Panc1 (cell line): Measurements from ENCODE around the gene NEURL3. TPM values are rescaled to one million over a fixed set of nuclear protein-coding genes. Genes with fewer than 3 reads are reported as not detected.

Experiments
- ATAC-seq: fragments of 200-7000 bp; cut with Tn5 transposase; 2 replicates; pipeline ENCODE4 v1.9.1; 2020; ENCODE audit warnings: mild to moderate bottlenecking, moderate library complexity
- BruUV-seq: library from RNA; stranded (reverse); fragments of 400-500 nt; replicated peaks from 2 replicates; lab custom pipeline; 2021; lab: Mats Ljungman, UMichigan
- CTCF ChIA-PET: fragments of 300-600 bp; sonication (Branson Sonifier 250); formaldehyde crosslinking; loops from one replicate; lab custom pipeline; 2022; ENCODE audit warnings: antibody characterized with exemption; lab: Charles Lee
- POLR2A ChIA-PET: fragments of 300-600 bp; sonication (Branson Sonifier 250); formaldehyde crosslinking; loops from one replicate; lab custom pipeline; 2022; ENCODE audit warnings: antibody characterized with exemption; lab: Charles Lee
- DNase-seq: peaks from one replicate; pipeline ENCODE4 v3.0.0-alpha.2; 2010; ENCODE audit warnings: low read depth, low spot score
- H3K27ac ChIP-seq: 2 replicates; pipeline ENCODE4 v1.5.1; 2011; ENCODE audit warnings: mild to moderate bottlenecking, low read length, inconsistent platforms
- H3K27me3 ChIP-seq: fragments of 200-500 bp; sonication (Bioruptor generic); 2 replicates; pipeline ENCODE4 v1.6.0; 2014; ENCODE audit warnings: low read length, inconsistent platforms; ENCODE audit not compliant: control insufficient read depth, insufficient read depth
- H3K36me3 ChIP-seq: fragments of 200-500 bp; sonication (Bioruptor generic); 2 replicates; pipeline ENCODE4 v1.5.1; 2014; ENCODE audit warnings: inconsistent platforms, mild to moderate bottlenecking, low read length, moderate library complexity; ENCODE audit not compliant: control insufficient read depth, insufficient read depth
- H3K4me1 ChIP-seq: 2 replicates; pipeline ENCODE4 v1.5.1; 2011; ENCODE audit warnings: inconsistent platforms, mild to moderate bottlenecking, low read length, moderate library complexity; ENCODE audit not compliant: control insufficient read depth, insufficient read depth
- H3K4me3 ChIP-seq, 2 experiments: 2 replicates each; pipeline ENCODE4 v1.5.1; 2011 to 2012; ENCODE audit warnings: low read depth in 2 of 2, low read length in 2 of 2, mild to moderate bottlenecking in 2 of 2, inconsistent platforms in 1 of 2, moderate library complexity in 1 of 2
- H3K9me3 ChIP-seq: fragments of 200-500 bp; sonication (Bioruptor generic); 2 replicates; pipeline ENCODE4 v1.5.1; 2014; ENCODE audit warnings: low read depth, mild to moderate bottlenecking, inconsistent platforms, low read length, moderate library complexity; ENCODE audit not compliant: control insufficient read depth, insufficient read depth
- POLR2AphosphoS5 ChIP-seq: IDR thresholded peaks from 2 replicates; pipeline ENCODE4 v1.6.1; 2012; ENCODE audit warnings: mild to moderate bottlenecking, low read depth, low read length, moderate library complexity
- SIN3A ChIP-seq: IDR thresholded peaks from 2 replicates; pipeline ENCODE4 v1.6.1; 2012; ENCODE audit warnings: low read depth, mild to moderate bottlenecking, low read length, moderate library complexity, borderline replicate concordance; ENCODE audit not compliant: insufficient read depth
- TCF7L2 ChIP-seq: IDR thresholded peaks from 2 replicates; pipeline ENCODE4 v1.6.1; 2011; ENCODE audit warnings: mild to moderate bottlenecking, low read depth, low read length, inconsistent platforms
- in situ Hi-C: cut with HindIII; loops from 2 replicates; pipeline ENCODE4 v1.10.0; 2016; ENCODE audit warnings: low sequenced_read_pairs, low pct_unique_long_range_greater_than_20kb
- intact Hi-C: fragments of 100-400 bp; cut with micrococcal nuclease; formaldehyde crosslinking; loops from one replicate; pipeline ENCODE4 v1.10.0; 2022; ENCODE audit not compliant: unreplicated experiment
- total RNA-seq: library from RNA; stranded (reverse); gene quantifications from one replicate; pipeline ENCODE4 v1.2.1, GENCODE V29; 2021; ENCODE audit not compliant: unreplicated experiment
- TF ChIP-seq, protein P1 (sequence below): fragments of 450-650 bp; IDR thresholded peaks from 2 replicates; pipeline ENCODE4 v1.5.1; 2017; ENCODE audit warnings: mild to moderate bottlenecking
- TF ChIP-seq, protein P2 (sequence below), 2 experiments: IDR thresholded peaks; 2 replicates each; pipeline ENCODE4 v1.6.1; 2011 to 2012; ENCODE audit warnings: low read depth in 2 of 2, control low read depth in 1 of 2, low read length in 1 of 2, mild to moderate bottlenecking in 1 of 2, moderate library complexity in 1 of 2; ENCODE audit not compliant: insufficient read depth in 1 of 2

The NEURL3 gene
- total RNA-seq, 1 experiment from 2014 or later: 1.2 TPM

GRCh38 chr2:96547731-96548171 is 42.6 kb upstream of the NEURL3 start:
- in situ Hi-C loops: no loop called here
- no peaks in the 10 kb centered on the region for H3K27me3 ChIP-seq
- no peaks in the 10 kb centered on the region; the same call in 1 of the 2 replicates for H3K4me1 ChIP-seq
- TF ChIP-seq, protein P1, sequence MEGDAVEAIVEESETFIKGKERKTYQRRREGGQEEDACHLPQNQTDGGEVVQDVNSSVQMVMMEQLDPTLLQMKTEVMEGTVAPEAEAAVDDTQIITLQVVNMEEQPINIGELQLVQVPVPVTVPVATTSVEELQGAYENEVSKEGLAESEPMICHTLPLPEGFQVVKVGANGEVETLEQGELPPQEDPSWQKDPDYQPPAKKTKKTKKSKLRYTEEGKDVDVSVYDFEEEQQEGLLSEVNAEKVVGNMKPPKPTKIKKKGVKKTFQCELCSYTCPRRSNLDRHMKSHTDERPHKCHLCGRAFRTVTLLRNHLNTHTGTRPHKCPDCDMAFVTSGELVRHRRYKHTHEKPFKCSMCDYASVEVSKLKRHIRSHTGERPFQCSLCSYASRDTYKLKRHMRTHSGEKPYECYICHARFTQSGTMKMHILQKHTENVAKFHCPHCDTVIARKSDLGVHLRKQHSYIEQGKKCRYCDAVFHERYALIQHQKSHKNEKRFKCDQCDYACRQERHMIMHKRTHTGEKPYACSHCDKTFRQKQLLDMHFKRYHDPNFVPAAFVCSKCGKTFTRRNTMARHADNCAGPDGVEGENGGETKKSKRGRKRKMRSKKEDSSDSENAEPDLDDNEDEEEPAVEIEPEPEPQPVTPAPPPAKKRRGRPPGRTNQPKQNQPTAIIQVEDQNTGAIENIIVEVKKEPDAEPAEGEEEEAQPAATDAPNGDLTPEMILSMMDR: no peak
- TF ChIP-seq TCF7L2 (no peak), SIN3A (no peak), POLR2AphosphoS5 (no peak)
- TF ChIP-seq, protein P2, sequence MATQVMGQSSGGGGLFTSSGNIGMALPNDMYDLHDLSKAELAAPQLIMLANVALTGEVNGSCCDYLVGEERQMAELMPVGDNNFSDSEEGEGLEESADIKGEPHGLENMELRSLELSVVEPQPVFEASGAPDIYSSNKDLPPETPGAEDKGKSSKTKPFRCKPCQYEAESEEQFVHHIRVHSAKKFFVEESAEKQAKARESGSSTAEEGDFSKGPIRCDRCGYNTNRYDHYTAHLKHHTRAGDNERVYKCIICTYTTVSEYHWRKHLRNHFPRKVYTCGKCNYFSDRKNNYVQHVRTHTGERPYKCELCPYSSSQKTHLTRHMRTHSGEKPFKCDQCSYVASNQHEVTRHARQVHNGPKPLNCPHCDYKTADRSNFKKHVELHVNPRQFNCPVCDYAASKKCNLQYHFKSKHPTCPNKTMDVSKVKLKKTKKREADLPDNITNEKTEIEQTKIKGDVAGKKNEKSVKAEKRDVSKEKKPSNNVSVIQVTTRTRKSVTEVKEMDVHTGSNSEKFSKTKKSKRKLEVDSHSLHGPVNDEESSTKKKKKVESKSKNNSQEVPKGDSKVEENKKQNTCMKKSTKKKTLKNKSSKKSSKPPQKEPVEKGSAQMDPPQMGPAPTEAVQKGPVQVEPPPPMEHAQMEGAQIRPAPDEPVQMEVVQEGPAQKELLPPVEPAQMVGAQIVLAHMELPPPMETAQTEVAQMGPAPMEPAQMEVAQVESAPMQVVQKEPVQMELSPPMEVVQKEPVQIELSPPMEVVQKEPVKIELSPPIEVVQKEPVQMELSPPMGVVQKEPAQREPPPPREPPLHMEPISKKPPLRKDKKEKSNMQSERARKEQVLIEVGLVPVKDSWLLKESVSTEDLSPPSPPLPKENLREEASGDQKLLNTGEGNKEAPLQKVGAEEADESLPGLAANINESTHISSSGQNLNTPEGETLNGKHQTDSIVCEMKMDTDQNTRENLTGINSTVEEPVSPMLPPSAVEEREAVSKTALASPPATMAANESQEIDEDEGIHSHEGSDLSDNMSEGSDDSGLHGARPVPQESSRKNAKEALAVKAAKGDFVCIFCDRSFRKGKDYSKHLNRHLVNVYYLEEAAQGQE (IDR thresholded peaks at IDR 0.05; ENCODE audit: insufficient read depth in 1 of 2, low read depth in 2 of 2, low read length in 1 of 2): no peak
- H3K36me3 ChIP-seq: no peaks in the 10 kb centered on the region
- H3K4me3 ChIP-seq: no peak overlapping the region
- CTCF ChIA-PET: interaction anchor here (0.6 to 0.9 kb wide), 2 partner anchors 9 to 38 kb away, joined by 3 to 4 read pairs; no protein-coding TSS in a partner anchor
- ATAC-seq (no peak), DNase-seq (no peak)
- intact Hi-C loops: no loop called here
- no peaks in the 10 kb centered on the region for H3K9me3 ChIP-seq
- POLR2A ChIA-PET: no interaction called here
- BruUV-seq: no TSS peak
- no peak overlapping the region for H3K27ac ChIP-seq

DNA sequence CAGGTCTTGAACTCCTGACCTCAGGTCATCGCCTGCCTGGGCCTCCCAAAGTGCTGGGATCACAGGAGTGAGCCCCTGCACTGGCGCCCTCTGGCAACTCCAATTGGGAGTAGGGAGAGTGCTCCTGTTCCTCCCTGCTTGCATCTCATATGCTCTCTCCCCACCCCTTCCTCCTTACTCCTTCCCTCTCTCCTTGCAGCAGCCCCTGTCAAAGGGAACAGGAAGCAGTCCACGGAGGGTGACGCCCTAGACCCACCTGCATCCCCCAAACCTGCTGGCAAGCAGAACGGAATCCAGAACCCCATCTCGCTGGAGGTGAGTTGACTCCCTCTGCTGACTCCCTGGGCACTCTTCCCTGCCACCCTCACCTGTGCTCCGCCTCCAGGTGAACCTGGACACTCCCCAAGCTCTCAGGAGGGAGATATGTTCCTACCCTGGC is 42.1 kb upstream of the NEURL3 start:
- ATAC-seq (no peak), DNase-seq (no peak)
- H3K27ac ChIP-seq: no peak overlapping the region
- ChIA-PET POLR2A (no interaction called here), CTCF (interaction anchor here (0.9 kb wide), 1 partner anchor 38 kb away, joined by 4 read pairs; no protein-coding TSS in a partner anchor)
- no peaks in the 10 kb centered on the region; the same call in 1 of the 2 replicates for H3K4me1 ChIP-seq
- no TSS peak for BruUV-seq
- H3K4me3 ChIP-seq: no peak overlapping the region
- H3K27me3 ChIP-seq: no peaks in the 10 kb centered on the region
- TF ChIP-seq, protein P1: no peak
- TF ChIP-seq, protein P2 (IDR thresholded peaks at IDR 0.05; ENCODE audit: insufficient read depth in 1 of 2, low read depth in 2 of 2, low read length in 1 of 2): no peak
- no peak for TF ChIP-seq SIN3A
- no peak for TF ChIP-seq POLR2AphosphoS5
- TF ChIP-seq TCF7L2: no peak
- in situ Hi-C loops: no loop called here
- intact Hi-C loops: no loop called here
- H3K36me3 ChIP-seq: no peaks in the 10 kb centered on the region
- H3K9me3 ChIP-seq: no peaks in the 10 kb centered on the region
